ENCODE data around the gene MPL. TPM values are rescaled to one million over a fixed set of nuclear protein-coding genes. Genes with fewer than 3 reads are reported as not detected.
A peak's percentile ranks its signal among the peaks of the same experiment; 100 is the strongest.

The MPL gene
- total and polyA plus RNA-seq, 2 experiments from 2014 or later: 0.16 TPM; not detected in 1

- no peaks in the 10 kb centered on the region for H3K9me2 ChIP-seq (replicated peaks; ENCODE audit: insufficient read depth)
- 79% methylated on average over 6 of the region's 6 CpGs for WGBS (ENCODE audit: low lambda C conversion rate, missing lambda C conversion rate)
- DNase-seq (ENCODE audit: low spot score): no peak
- peaks cover 3% of the 10 kb centered on the region for H3K79me2 ChIP-seq
- TF ChIP-seq, protein P1, sequence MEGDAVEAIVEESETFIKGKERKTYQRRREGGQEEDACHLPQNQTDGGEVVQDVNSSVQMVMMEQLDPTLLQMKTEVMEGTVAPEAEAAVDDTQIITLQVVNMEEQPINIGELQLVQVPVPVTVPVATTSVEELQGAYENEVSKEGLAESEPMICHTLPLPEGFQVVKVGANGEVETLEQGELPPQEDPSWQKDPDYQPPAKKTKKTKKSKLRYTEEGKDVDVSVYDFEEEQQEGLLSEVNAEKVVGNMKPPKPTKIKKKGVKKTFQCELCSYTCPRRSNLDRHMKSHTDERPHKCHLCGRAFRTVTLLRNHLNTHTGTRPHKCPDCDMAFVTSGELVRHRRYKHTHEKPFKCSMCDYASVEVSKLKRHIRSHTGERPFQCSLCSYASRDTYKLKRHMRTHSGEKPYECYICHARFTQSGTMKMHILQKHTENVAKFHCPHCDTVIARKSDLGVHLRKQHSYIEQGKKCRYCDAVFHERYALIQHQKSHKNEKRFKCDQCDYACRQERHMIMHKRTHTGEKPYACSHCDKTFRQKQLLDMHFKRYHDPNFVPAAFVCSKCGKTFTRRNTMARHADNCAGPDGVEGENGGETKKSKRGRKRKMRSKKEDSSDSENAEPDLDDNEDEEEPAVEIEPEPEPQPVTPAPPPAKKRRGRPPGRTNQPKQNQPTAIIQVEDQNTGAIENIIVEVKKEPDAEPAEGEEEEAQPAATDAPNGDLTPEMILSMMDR (IDR thresholded peaks at IDR 0.05; ENCODE audit: poor library complexity): no peak
- no peak for TF ChIP-seq EZH2phosphoT487 (IDR thresholded peaks at IDR 0.05; ENCODE audit: low read depth, severe bottlenecking, unreplicated experiment)
- no peak for TF ChIP-seq EZH2 (IDR thresholded peaks at IDR 0.05; ENCODE audit: borderline replicate concordance)
- H3K9me3 ChIP-seq (ENCODE audit: low read depth): no peaks in the 10 kb centered on the region
- no peaks in the 10 kb centered on the region for H3K4me1 ChIP-seq (ENCODE audit: insufficient read depth)
- H3K4me2 ChIP-seq: no peak overlapping the region
- peaks cover 10% of the 10 kb centered on the region for H3K36me3 ChIP-seq (replicated peaks; ENCODE audit: insufficient read depth, low read depth)
- H4K20me1 ChIP-seq (ENCODE audit: insufficient read depth, poor library complexity, severe bottlenecking): no peaks in the 10 kb centered on the region
- no peak overlapping the region for H3K4me3 ChIP-seq
- H2AFZ ChIP-seq: no peak overlapping the region
- no peak overlapping the region for H3K27ac ChIP-seq
- no peaks in the 10 kb centered on the region for H3K27me3 ChIP-seq
These were observed 44.6 kb downstream of the MPL start for GRCh38 chr1:43382027-43382779.

DNA sequence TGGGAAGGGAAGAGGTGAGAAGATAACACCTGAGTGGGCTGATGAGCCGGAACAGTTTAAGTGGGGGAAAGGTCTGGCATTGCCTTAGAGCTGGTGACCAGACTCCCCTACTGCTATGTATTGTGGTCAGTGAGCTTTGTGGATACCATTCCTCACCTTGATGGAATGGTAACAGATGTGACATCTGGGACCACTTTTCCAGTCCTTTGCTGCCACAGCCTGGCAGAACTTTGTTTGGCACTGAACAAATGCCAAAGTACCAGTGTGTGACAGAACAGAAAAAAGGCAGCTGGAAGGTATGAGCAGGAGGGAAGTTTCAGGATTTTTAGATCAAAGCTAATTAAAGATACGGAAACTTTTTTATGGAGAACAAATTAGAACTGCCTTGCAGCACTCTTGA, 45.8 kb downstream of the MPL start:
- WGBS (ENCODE audit: low lambda C conversion rate, missing lambda C conversion rate): 87% methylated on average over 2 of the region's 2 CpGs

GRCh38 chr1:43386676-43387075, 49.1 kb downstream of the MPL start:
- H3K4me2 ChIP-seq: no peak overlapping the region
- H3K27me3 ChIP-seq: no peaks in the 10 kb centered on the region
- peaks cover 8% of the 10 kb centered on the region for H4K20me1 ChIP-seq (ENCODE audit: insufficient read depth, poor library complexity, severe bottlenecking)
- peaks cover 41% of the 10 kb centered on the region for H3K79me2 ChIP-seq
- no peaks in the 10 kb centered on the region for H3K9me2 ChIP-seq (replicated peaks; ENCODE audit: insufficient read depth)
- H3K36me3 ChIP-seq (replicated peaks; ENCODE audit: insufficient read depth, low read depth): peaks cover 10% of the 10 kb centered on the region
- peaks cover 19% of the 10 kb centered on the region for H3K4me1 ChIP-seq (ENCODE audit: insufficient read depth)
- H2AFZ ChIP-seq: no peak overlapping the region
- no peak for DNase-seq (ENCODE audit: low spot score)
- H3K4me3 ChIP-seq: no peak overlapping the region
- TF ChIP-seq EZH2phosphoT487 (IDR thresholded peaks at IDR 0.05; ENCODE audit: low read depth, severe bottlenecking, unreplicated experiment) (no peak), EZH2 (IDR thresholded peaks at IDR 0.05; ENCODE audit: borderline replicate concordance) (no peak)
- TF ChIP-seq, protein P1 (IDR thresholded peaks at IDR 0.05; ENCODE audit: poor library complexity): no peak
- WGBS (ENCODE audit: low lambda C conversion rate, missing lambda C conversion rate): 96% methylated on average over 6 of the region's 6 CpGs
- H3K27ac ChIP-seq: no peak overlapping the region
- H3K9me3 ChIP-seq (ENCODE audit: low read depth): no peaks in the 10 kb centered on the region

More for the DNA sequence above, 45.8 kb downstream of the MPL start:
- Histone ChIP-seq H3K4me3 (no peak overlapping the region), H4K20me1 (ENCODE audit: insufficient read depth, poor library complexity, severe bottlenecking) (peaks cover 3% of the 10 kb centered on the region), H3K4me1 (ENCODE audit: insufficient read depth) (peaks cover 5% of the 10 kb centered on the region), H3K4me2 (no peak overlapping the region), H3K27me3 (no peaks in the 10 kb centered on the region), H3K9me2 (replicated peaks; ENCODE audit: insufficient read depth) (no peaks in the 10 kb centered on the region), H2AFZ (no peak overlapping the region), H3K27ac (no peak overlapping the region), H3K9me3 (ENCODE audit: low read depth) (no peaks in the 10 kb centered on the region), H3K79me2 (peaks cover 15% of the 10 kb centered on the region), H3K36me3 (replicated peaks; ENCODE audit: insufficient read depth, low read depth) (peaks cover 10% of the 10 kb centered on the region)
- TF ChIP-seq EZH2 (IDR thresholded peaks at IDR 0.05; ENCODE audit: borderline replicate concordance): no peak
- TF ChIP-seq, protein P1 (IDR thresholded peaks at IDR 0.05; ENCODE audit: poor library complexity): peak; percentile 15
- no peak for DNase-seq (ENCODE audit: low spot score)

All from hepatocyte (in vitro differentiated cells).